SIG-M5 treated with dmso at 0.1 percent for 504 hours (cell line): ENCODE measurements around the gene CDK5RAP2.
"Not testable (repeated sequence)": the region's sequence is repeated elsewhere in the genome, so short reads cannot be mapped to it uniquely, and the experiment has no call there.

Experiments
- DNase-seq: peaks from one replicate; lab custom pipeline; 2025; ENCODE audit not compliant: unreplicated experiment; lab: John Stamatoyannopoulos, UW

The CDK5RAP2 gene

GRCh38 chr9:120580051-120580896, at the start of gene CDK5RAP2:
Gene CDK5RAP2, minus strand, starts transcription at chr9:120580167. Its CDS starts 189 bp downstream, at chr9:120579978.
- DNase-seq = peak; percentile 96

- not testable (repeated sequence) for DNase-seq
Observed at GRCh38 chr9:120628925-120629497, 49.0 kb upstream of the CDK5RAP2 start.

- no peak for DNase-seq
Observed at GRCh38 chr9:120628207-120628924, 48.4 kb upstream of the CDK5RAP2 start.

GRCh38 chr9:120627073-120627472, 47.1 kb upstream of the CDK5RAP2 start:
- DNase-seq = no peak

- no peak for DNase-seq
Observed at GRCh38 chr9:120626512-120626911, 46.5 kb upstream of the CDK5RAP2 start.

GRCh38 chr9:120625222-120625621, 45.3 kb upstream of the CDK5RAP2 start:
- DNase-seq = no peak

GRCh38 chr9:120622790-120623189, 42.8 kb upstream of the CDK5RAP2 start:
- DNase-seq = no peak

GRCh38 chr9:120621941-120622340, 42.0 kb upstream of the CDK5RAP2 start:
- no peak for DNase-seq

- peak; percentile 43 for DNase-seq
Observed at GRCh38 chr9:120619751-120620655, 40.0 kb upstream of the CDK5RAP2 start.

GRCh38 chr9:120616966-120617935, 37.3 kb upstream of the CDK5RAP2 start:
- peak; percentile 24 for DNase-seq

- DNase-seq = peak; percentile 17
Observed at GRCh38 chr9:120612218-120612617, 32.3 kb upstream of the CDK5RAP2 start.

- no peak for DNase-seq
Observed at GRCh38 chr9:120611690-120612068, 31.7 kb upstream of the CDK5RAP2 start.

- no peak for DNase-seq
Observed at GRCh38 chr9:120610975-120611689, 31.2 kb upstream of the CDK5RAP2 start.

GRCh38 chr9:120609636-120610035, 29.7 kb upstream of the CDK5RAP2 start:
- no peak for DNase-seq

- no peak for DNase-seq
Observed at GRCh38 chr9:120608421-120608820, 28.5 kb upstream of the CDK5RAP2 start.

- no peak for DNase-seq
Observed at GRCh38 chr9:120603591-120603990, 23.6 kb upstream of the CDK5RAP2 start.

- DNase-seq = no peak
Observed at GRCh38 chr9:120603010-120603409, 23.0 kb upstream of the CDK5RAP2 start.

GRCh38 chr9:120593955-120594277, 13.9 kb upstream of the CDK5RAP2 start:
- no peak for DNase-seq

- DNase-seq = no peak
Observed at GRCh38 chr9:120593250-120593954, 13.4 kb upstream of the CDK5RAP2 start.
